ENCODE data around the gene LRFN4.

- TF ChIP-seq, protein P1, sequence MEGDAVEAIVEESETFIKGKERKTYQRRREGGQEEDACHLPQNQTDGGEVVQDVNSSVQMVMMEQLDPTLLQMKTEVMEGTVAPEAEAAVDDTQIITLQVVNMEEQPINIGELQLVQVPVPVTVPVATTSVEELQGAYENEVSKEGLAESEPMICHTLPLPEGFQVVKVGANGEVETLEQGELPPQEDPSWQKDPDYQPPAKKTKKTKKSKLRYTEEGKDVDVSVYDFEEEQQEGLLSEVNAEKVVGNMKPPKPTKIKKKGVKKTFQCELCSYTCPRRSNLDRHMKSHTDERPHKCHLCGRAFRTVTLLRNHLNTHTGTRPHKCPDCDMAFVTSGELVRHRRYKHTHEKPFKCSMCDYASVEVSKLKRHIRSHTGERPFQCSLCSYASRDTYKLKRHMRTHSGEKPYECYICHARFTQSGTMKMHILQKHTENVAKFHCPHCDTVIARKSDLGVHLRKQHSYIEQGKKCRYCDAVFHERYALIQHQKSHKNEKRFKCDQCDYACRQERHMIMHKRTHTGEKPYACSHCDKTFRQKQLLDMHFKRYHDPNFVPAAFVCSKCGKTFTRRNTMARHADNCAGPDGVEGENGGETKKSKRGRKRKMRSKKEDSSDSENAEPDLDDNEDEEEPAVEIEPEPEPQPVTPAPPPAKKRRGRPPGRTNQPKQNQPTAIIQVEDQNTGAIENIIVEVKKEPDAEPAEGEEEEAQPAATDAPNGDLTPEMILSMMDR (IDR thresholded peaks at IDR 0.05; ENCODE audit: control extremely low read depth in 1 of 3, insufficient read depth in 1 of 3, low read depth in 1 of 3, low read length in 3 of 3) = no peak
- TF ChIP-seq YY1 (IDR thresholded peaks at IDR 0.05; ENCODE audit: low read depth, low read length) (no peak), POLR2A (IDR thresholded peaks at IDR 0.05; ENCODE audit: control extremely low read depth in 1 of 2, low read depth in 2 of 2, low read length in 2 of 2) (no peak), RBBP5 (IDR thresholded peaks at IDR 0.05; ENCODE audit: borderline replicate concordance, low read depth, low read length) (no peak), GABPA (IDR thresholded peaks at IDR 0.05; ENCODE audit: borderline replicate concordance, insufficient read depth, low read length) (no peak), BRCA1 (IDR thresholded peaks at IDR 0.05; ENCODE audit: low read depth, low read length) (no peak), EP300 (IDR thresholded peaks at IDR 0.05; ENCODE audit: borderline replicate concordance in 1 of 2, low read depth in 2 of 2, low read length in 2 of 2) (no peak), SRF (IDR thresholded peaks at IDR 0.05; ENCODE audit: low read depth, low read length) (no peak), CREB1 (IDR thresholded peaks at IDR 0.05) (no peak)
Observed at GRCh38 chr11:66850235-66850587, 6.7 kb upstream of the LRFN4 start.

Data from H1 (cell line).